Fibroblast of skin of right quadriceps (primary cell): ENCODE data around the gene CTLA4.

Experiments
- DNase-seq: peaks from one replicate; pipeline ENCODE4 v3.0.0-alpha.2; 2013

Gene CTLA4

GRCh38 chr2:203867561-203868200, at the start of gene CTLA4:
Gene CTLA4 (plus strand): TSS chr2:203867771. CDS start chr2:203867943, 172 bp downstream.
- no peak for DNase-seq

- no peak for DNase-seq
Measured at GRCh38 chr2:203818656-203819055, 48.9 kb upstream of the CTLA4 start.

- no peak for DNase-seq
Measured at GRCh38 chr2:203819434-203820133, 48.0 kb upstream of the CTLA4 start.

GRCh38 chr2:203820969-203821368, 46.6 kb upstream of the CTLA4 start:
- DNase-seq: no peak

DNA sequence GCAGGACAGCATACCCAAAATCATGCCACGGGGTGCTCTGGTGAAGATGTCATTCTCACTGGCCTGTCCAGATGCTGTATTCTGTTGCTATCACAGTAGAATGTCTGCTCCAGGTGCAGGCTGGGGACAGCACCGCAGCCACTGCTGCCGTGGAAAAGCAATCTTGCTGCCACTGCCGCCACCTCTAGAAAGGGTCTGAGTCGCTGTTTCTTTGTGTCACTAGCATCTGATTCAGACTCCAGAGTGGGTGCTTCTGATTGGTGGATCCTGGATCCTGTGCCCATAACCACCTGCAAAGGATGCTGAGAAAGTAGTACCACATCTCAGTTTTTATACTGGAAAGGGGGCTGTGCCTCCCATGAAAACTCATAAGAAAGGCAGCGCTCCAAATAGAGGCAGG, 45.3 kb upstream of the CTLA4 start:
- no peak for DNase-seq

DNA sequence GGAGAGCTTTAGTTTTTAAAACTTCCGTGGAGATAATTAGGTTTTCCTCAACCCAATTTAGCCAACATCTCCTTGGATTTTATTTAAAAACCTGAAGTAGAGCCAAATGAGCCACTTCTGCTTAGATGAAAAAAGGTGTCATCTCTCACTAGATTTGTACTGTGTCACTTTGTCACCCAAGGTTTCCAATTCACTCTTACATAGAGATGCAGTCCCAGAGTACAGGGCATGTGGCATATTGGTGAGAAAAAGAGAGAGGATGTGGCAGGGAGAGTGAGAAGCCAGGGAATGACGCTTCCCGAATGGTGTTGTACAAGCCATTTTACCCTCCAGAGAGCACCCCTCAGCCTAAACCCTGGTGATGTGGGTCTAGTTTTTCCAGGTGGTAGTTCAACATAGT, 44.4 kb upstream of the CTLA4 start:
- no peak for DNase-seq

- no peak for DNase-seq
Measured at GRCh38 chr2:203824057-203824456, 43.5 kb upstream of the CTLA4 start.

- DNase-seq: no peak
Measured at GRCh38 chr2:203824603-203825002, 43.0 kb upstream of the CTLA4 start.

- DNase-seq: no peak
Measured at GRCh38 chr2:203826704-203827103, 40.9 kb upstream of the CTLA4 start.

DNA sequence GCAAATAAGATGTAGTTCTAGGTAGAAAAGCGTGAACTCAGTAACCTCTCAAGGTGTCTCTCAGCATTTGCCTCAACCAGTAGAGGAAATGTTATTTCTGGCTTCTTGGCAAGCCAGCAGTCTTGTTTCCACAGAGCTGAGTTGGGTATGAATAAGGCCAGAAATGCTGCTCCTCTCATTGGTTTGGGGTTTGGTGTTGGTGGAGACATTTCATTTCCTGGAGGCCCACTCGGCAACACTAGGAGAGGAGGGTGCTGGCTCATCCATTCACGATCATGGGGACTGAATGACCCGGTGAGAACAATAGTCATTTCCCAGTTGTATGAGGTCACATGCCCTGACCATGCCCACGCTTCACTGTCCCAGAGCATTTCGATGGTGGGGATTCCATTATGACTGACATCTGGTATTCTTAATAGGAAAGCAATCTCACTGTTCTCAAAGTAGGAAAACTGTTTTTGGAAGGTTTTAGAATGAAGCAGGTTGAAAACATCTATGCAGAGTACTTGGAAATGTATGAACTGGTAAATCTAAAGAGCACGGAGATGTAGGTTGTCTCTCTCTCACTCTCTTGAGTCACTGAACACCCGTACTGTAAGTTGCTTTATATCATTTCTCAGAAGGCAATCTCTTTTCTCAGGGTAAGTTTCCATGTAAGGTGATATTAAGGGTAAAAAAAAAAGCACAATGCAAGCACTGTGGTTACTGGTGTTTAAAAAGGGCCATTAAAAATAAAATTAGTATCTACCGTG, 37.1 kb upstream of the CTLA4 start:
- no peak for DNase-seq

DNA sequence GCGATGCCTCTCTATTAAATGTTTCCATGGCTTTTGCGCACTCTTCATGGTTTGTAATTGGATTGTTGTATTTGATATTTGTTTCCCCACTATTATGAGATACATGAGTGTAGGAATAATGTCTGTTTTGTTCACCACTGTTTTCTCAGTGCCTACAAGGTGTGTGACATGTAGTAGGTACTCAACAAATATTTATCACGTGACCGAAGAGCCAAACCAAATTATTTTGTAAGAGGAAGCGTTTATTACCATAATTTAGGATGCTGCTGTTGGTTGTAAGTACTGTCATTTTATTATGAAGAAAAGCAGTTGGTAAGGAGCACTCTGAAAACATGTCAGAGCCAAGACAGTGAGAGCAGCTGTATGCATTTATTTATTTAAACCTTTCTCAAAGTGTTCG, 32.2 kb upstream of the CTLA4 start:
- no peak for DNase-seq

GRCh38 chr2:203835892-203836800, 31.4 kb upstream of the CTLA4 start:
- DNase-seq: no peak

- no peak for DNase-seq
Measured at GRCh38 chr2:203840655-203841205, 26.8 kb upstream of the CTLA4 start.

DNA sequence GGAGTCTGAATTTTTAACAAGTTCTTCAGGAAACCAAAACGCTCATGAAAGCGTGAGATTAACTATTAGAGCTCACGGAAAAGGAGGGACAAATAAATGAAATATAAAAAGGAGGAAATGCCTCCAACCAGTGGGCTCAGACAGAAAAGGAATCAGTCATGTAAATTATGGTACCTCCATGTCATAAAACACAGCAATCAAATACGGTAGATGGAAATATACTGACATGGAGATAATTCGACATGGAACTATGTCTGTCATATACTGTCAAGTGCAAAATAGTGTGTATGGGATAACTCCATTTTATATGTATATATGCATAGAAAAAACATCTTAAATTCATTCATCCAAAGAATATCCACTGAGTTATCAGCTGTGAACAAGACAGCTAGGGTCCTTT, 25.9 kb upstream of the CTLA4 start:
- DNase-seq: no peak

DNA sequence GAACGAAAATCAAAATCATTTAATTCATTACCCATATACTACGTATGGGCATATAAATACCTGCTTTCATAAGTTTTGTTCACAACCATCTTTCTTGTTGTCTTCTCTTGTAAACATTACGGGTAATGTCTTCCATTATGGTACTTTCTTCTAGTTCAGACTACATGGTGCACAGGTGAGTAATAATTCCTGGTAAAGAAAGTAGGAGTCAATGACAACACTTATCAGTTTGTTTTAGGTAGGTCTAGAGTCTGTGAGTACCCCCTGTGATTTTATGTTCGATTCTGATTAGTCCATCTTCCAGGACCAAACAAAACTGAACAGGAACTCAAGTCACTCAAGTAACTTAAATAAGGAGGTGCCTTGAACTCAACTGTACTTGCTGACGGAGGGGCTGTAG, 25.2 kb upstream of the CTLA4 start:
- no peak for DNase-seq

- DNase-seq: no peak
Measured at GRCh38 chr2:203846490-203847105, 21.0 kb upstream of the CTLA4 start.

DNA sequence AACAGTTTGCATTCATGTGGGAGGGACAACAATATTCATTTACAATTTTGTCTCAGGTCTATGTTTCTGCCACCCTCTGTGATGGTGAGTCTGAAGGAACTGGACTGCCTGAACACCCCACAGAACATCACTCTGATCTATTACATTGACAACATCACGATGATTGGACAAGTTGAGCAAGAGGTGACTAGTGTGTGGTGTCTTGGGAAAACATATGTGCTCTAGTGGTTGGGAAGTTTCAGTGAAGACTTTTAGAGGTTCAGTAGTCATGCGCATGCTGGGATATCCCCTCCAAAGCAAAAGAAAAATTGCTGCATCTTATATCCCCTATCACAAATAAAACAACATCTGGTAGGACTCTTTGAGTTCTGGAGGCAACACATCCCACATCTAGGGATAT, 18.6 kb upstream of the CTLA4 start:
- no peak for DNase-seq

GRCh38 chr2:203852760-203853159, 14.8 kb upstream of the CTLA4 start:
- DNase-seq: no peak

DNA sequence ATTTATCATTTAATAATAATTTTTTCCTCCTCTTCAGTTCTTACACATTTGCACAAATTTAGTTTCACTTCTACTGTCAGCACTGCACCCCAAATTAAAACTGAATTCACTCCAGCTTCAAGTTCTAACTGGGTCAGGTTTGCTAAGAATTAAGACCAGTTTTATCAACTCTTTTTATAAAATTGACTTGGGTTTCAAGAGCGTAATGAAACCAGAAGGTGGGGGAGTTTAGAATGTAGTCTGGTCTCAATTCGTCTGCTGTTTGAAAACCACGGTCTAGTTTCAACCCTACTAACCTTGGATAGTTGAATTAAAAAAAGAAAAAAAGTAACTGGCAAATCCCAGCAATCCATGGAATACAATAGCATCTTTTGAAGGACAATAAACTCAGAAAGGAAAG, 14.3 kb upstream of the CTLA4 start:
- no peak for DNase-seq

GRCh38 chr2:203853722-203854121, 13.8 kb upstream of the CTLA4 start:
- no peak for DNase-seq

GRCh38 chr2:203855274-203855673, 12.3 kb upstream of the CTLA4 start:
- no peak for DNase-seq

DNA sequence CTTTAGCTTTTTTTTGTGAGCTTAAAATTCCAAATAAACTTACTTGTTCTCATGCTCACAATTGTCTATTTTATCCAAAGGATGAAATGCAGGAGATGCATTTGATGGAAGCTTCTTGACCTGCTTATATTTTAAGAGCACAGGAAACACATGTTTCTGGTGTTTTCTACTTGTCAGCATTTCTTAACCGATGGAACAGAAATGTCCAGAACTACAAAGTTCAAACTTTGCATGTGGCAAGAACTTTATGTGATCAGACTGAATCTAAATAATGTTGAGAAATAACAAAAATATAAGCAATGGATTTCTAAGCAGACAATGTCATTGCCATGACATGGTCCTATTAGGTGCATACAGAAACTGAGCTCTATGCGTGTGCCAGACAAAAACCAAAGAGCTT, 9.9 kb upstream of the CTLA4 start:
- DNase-seq: no peak
